ENCODE results near the gene SLC50A1.

SLC50A1 gene

DNA sequence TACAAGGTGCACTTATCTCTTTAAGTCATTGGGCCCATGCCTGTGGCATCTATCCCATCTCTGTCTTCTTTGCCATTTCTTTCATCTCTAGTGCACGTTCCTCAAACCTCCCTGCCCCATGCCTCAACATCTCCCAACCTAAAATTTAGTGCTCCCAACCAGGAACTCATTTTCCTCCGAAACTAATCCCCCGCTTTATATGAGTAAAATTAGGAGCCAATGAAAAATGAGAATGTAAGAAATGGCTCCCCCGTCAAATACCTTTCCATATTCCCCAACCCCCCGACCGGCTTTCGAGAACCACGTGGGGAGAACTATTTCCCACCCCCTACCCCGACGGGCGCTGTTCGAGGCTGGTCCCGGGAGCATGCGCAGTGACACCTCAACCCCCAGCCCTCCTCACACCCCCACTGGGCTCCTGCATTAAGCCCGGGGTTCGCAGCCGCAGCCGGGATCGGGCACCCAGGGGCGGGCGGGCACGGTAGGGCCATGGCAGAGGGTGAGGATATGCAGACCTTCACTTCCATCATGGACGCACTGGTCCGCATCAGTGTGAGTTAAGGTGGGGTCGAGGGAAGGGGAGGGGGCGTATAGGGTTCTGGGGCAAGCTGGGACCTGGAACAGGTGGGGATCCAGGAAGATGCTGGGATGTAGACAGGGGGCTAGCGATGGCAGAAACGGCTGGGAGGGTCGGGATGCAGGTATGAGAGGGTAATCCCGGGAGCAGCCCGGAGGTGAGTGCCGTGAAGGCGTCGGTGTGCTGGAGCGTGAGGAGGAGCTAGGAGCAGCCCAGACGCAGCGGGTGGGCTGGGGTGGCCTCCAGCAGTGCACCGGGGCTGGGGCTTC is 38.0 kb downstream of the SLC50A1 start, which contains the start of gene TRIM46 (continued):
- TF ChIP-seq TCF7L2 (IDR thresholded peaks at IDR 0.05; ENCODE audit: borderline replicate concordance, low read depth, low read length) (no peak), ZNF155 (tag by site-specific recombination; IDR thresholded peaks at IDR 0.05) (no peak), PRDM10 (tag by site-specific recombination; IDR thresholded peaks at IDR 0.05) (no peak; the same call in 1 of the 2 replicates), GLI4 (tag by site-specific recombination; IDR thresholded peaks at IDR 0.05) (no peak), ZNF169 (tag by site-specific recombination; IDR thresholded peaks at IDR 0.05) (no peak), ZNF133 (tag by site-specific recombination; IDR thresholded peaks at IDR 0.05) (no peak), ZBTB8A (tag by site-specific recombination; IDR thresholded peaks at IDR 0.05) (peak; percentile 96), ZNF645 (tag by site-specific recombination; IDR thresholded peaks at IDR 0.05) (no peak), ZNF791 (tag by site-specific recombination; IDR thresholded peaks at IDR 0.05) (no peak), KLF1 (tag by site-specific recombination; IDR thresholded peaks at IDR 0.05) (no peak; the same call in 1 of the 2 replicates), GLIS2 (tag by site-specific recombination; IDR thresholded peaks at IDR 0.05) (peak; percentile 91), ZNF488 (tag by site-specific recombination; IDR thresholded peaks at IDR 0.05) (no peak), ZSCAN30 (tag by site-specific recombination; IDR thresholded peaks at IDR 0.05) (no peak), ZNF670 (tag by site-specific recombination; IDR thresholded peaks at IDR 0.05; ENCODE audit: low read depth) (no peak), OVOL3 (tag by site-specific recombination; IDR thresholded peaks at IDR 0.05) (no peak), BCL11B (tag by site-specific recombination; IDR thresholded peaks at IDR 0.05; ENCODE audit: low read depth) (no peak), ZNF214 (tag by site-specific recombination; IDR thresholded peaks at IDR 0.05; ENCODE audit: borderline replicate concordance) (no peak), ZNF843 (tag by site-specific recombination; IDR thresholded peaks at IDR 0.05) (peak; percentile 50), KLF8 (tag by site-specific recombination; IDR thresholded peaks at IDR 0.05) (peak; percentile 9), ZNF837 (tag by site-specific recombination; IDR thresholded peaks at IDR 0.05) (peak; percentile 21; the same call in 1 of the 2 replicates), ZNF404 (tag by site-specific recombination; IDR thresholded peaks at IDR 0.05) (no peak), ZNF510 (tag by site-specific recombination; IDR thresholded peaks at IDR 0.05; ENCODE audit: insufficient replicate concordance) (no peak), HOXD13 (CRISPR knock-in tag; IDR thresholded peaks at IDR 0.05; ENCODE audit: borderline replicate concordance) (no peak), ZXDB (tag by site-specific recombination; IDR thresholded peaks at IDR 0.05) (peak; percentile 23; the same call in 1 of the 2 replicates), ZBTB17 (tag by site-specific recombination; IDR thresholded peaks at IDR 0.05) (peak; percentile 60; the same call in 1 of the 2 replicates), KLF17 (tag by site-specific recombination; IDR thresholded peaks at IDR 0.05) (peak; percentile 75), ZNF354C (tag by site-specific recombination; IDR thresholded peaks at IDR 0.05; ENCODE audit: borderline replicate concordance, low read depth) (no peak)
- TF ChIP-seq, protein P1, sequence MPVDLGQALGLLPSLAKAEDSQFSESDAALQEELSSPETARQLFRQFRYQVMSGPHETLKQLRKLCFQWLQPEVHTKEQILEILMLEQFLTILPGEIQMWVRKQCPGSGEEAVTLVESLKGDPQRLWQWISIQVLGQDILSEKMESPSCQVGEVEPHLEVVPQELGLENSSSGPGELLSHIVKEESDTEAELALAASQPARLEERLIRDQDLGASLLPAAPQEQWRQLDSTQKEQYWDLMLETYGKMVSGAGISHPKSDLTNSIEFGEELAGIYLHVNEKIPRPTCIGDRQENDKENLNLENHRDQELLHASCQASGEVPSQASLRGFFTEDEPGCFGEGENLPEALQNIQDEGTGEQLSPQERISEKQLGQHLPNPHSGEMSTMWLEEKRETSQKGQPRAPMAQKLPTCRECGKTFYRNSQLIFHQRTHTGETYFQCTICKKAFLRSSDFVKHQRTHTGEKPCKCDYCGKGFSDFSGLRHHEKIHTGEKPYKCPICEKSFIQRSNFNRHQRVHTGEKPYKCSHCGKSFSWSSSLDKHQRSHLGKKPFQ (tag by site-specific recombination; IDR thresholded peaks at IDR 0.05) = 0 out of 2 replicates have a peak, but pooled peaks have one; percentile 30
- TF ChIP-seq, protein P2, sequence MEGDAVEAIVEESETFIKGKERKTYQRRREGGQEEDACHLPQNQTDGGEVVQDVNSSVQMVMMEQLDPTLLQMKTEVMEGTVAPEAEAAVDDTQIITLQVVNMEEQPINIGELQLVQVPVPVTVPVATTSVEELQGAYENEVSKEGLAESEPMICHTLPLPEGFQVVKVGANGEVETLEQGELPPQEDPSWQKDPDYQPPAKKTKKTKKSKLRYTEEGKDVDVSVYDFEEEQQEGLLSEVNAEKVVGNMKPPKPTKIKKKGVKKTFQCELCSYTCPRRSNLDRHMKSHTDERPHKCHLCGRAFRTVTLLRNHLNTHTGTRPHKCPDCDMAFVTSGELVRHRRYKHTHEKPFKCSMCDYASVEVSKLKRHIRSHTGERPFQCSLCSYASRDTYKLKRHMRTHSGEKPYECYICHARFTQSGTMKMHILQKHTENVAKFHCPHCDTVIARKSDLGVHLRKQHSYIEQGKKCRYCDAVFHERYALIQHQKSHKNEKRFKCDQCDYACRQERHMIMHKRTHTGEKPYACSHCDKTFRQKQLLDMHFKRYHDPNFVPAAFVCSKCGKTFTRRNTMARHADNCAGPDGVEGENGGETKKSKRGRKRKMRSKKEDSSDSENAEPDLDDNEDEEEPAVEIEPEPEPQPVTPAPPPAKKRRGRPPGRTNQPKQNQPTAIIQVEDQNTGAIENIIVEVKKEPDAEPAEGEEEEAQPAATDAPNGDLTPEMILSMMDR (tag by site-specific recombination; IDR thresholded peaks at IDR 0.05) = no peak

Data from HEK293 (cell line).